Fibroblast of mammary gland (primary cell): ENCODE data around the gene CSRP1.

Experiments
- DNase-seq: peaks from one replicate; pipeline ENCODE4 v3.0.0-alpha.2; 2010; ENCODE audit warnings: low read depth
- H3K4me3 ChIP-seq: 2 replicates; pipeline ENCODE4 v1.5.1; 2011; ENCODE audit warnings: low read depth, mild to moderate bottlenecking, low read length, moderate library complexity; ENCODE audit not compliant: control insufficient read depth
- TF ChIP-seq, protein P1 (sequence below): conservative IDR thresholded peaks from 2 replicates; pipeline ENCODE4 v1.5.1; 2011; ENCODE audit warnings: low read depth, low read length, inconsistent platforms; ENCODE audit not compliant: control insufficient read depth, insufficient read depth

CSRP1 gene

DNA sequence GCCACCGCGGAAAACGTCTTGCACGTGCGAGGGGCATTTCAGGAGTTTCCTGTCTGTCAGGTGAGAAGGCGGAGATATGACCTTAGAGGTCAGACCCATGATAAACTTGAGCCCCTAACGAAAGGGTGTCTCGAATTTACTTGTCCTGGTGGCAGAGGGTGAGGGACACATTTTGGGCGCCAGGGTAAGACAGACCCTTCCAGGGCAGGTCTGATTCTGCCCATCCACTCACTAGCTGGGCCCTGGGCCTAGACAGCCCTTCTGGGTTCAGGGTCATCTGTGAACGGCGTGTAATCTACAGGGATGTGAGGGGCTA, 395 bp upstream of the CSRP1 start:
- TF ChIP-seq, protein P1, sequence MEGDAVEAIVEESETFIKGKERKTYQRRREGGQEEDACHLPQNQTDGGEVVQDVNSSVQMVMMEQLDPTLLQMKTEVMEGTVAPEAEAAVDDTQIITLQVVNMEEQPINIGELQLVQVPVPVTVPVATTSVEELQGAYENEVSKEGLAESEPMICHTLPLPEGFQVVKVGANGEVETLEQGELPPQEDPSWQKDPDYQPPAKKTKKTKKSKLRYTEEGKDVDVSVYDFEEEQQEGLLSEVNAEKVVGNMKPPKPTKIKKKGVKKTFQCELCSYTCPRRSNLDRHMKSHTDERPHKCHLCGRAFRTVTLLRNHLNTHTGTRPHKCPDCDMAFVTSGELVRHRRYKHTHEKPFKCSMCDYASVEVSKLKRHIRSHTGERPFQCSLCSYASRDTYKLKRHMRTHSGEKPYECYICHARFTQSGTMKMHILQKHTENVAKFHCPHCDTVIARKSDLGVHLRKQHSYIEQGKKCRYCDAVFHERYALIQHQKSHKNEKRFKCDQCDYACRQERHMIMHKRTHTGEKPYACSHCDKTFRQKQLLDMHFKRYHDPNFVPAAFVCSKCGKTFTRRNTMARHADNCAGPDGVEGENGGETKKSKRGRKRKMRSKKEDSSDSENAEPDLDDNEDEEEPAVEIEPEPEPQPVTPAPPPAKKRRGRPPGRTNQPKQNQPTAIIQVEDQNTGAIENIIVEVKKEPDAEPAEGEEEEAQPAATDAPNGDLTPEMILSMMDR = no peak
- H3K4me3 ChIP-seq = peak overlapping the region; percentile 62
- DNase-seq = no peak

DNA sequence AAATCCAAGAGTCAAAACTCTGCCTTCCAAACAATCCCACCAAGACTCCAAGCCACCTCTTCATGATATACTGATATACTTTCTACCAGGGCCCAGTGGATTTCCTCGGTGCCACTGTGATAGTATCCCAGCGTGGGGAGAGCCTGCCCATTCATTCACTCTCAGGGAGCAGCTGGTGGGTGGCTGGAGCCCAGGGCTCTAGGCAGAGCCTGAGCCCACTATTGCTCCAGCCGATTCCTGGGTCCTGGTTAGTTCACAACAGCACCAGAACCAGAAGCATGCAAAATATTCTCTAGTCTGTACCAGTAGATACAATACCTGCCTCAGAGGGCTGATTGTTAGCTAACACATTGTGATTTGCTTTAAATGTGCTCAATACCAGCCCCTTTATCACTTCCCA, 831 bp downstream of the CSRP1 start:
- peak overlapping the region; percentile 62 for H3K4me3 ChIP-seq
- DNase-seq = no peak

DNA sequence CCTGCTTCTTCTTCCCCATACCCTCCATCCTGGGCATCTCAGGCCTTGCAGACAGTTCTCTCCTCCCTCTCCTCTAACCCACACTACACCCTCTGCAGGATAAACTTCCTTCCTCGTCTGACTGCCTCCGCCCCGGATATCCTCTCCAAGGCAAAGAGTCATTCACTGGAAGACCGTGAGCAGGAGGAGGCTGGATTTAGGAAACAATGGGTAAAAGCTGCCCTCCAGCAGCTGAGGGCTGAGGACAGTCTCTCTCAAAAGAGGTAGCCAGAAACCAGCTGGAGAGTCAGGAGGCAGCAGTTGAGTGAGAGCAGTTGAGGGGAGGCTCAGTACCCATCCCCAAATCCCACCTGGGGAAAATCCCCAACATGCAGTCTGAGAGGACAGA, 1.4 kb downstream of the CSRP1 start:
- DNase-seq = peak; percentile 56
- TF ChIP-seq, protein P1 = no peak
- peak overlapping the region; percentile 62 for H3K4me3 ChIP-seq

More for the DNA sequence above, 831 bp downstream of the CSRP1 start:
- TF ChIP-seq, protein P1 = no peak

DNA sequence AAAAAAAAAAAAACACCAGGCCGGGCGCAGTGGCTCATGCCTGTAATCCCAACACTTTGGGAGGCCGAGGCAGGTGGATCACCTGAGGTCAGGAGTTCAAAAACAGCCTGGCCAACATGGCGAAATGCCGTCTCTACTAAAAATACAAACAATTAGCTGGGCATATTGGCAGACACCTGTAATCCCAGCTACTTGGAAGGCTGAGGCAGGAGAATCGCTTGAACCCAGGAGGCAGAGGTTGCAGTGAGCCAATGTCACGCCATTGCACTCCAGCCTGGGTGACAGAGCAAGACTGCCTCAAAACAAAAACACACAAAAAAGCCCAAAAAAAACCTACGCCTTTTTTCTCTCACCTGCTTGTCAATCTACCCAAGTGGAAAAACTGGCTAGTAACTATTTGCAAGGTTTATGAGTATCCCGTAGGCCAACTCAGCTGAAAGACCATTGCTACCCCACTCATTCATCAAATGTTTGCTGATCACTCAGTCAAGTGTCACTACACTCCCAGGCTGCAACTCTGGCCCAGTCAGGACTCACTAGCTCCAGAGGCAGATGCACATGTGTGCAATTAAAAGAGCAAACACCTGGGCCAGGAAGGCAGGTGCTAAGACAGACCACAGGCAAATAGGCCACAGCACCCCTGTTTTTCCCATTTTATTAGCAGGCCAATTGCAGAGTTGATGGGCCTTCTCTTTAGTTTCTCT, 2.0 kb downstream of the CSRP1 start:
- H3K4me3 ChIP-seq = no peak overlapping the region
- TF ChIP-seq, protein P1 = no peak

DNA sequence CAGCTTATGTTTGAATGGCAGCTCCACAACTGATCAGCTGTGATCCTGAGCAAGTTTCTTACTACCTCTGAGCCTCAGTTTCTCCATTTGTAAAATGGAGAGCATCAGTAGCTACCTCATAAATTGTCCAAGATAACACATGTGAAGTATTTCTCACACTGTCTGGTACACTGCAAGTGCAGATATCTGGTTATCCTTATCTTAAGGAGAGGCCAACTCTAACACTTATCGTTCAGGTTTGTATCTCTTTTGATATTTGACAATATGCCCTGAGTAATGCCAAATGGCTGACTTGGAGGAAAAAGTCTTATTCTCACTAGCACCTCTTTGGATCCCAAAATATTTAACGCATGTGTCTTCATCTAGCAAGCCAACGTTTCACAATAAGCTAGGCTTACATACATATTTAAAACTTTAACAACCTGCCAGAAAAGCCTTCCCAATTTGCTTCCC, 2.7 kb downstream of the CSRP1 start:
- DNase-seq = peak; percentile 59
- TF ChIP-seq, protein P1 = no peak
- H3K4me3 ChIP-seq = no peak overlapping the region

More for the DNA sequence above, 2.0 kb downstream of the CSRP1 start:
- no peak for DNase-seq

DNA sequence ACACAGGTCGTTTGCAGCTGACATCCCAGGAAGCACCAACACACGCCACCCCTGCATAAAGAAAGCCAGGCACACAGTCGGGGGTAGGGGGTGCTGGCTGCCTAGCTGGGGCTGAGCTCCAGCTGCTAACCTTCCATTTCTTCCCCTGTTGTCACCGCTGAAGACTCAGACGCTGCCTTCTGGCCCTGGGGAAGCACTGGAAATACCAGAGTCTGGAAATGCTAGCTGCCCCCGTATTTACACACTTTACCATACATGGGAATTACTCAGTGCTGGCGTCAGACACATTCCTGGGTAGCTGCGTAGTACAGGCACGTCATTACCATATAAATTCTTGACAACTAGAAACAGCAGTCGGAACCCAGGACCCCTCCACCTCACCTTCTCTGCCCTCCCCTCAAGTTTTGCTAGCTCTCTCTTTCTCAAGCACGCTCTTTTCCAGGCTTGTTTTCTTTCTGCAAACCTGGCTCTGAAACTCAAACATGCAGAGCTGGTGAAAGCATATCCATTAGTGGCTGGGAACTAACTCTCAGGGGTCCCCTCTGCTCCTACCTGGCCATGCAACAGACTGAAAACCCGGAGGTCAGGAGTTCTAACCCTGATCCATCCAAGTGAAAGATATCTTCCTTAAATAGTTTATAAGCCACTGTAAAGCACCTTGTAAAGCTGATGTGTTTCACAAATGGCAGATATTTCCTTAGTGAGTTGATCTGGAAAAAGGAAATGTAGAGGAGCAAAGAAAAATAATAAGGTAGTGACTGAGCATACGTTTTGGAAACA, 3.3 kb downstream of the CSRP1 start:
- TF ChIP-seq, protein P1 = no peak
- DNase-seq = peak; percentile 98
- no peak overlapping the region for H3K4me3 ChIP-seq
